Measurements from ENCODE around the gene TIAM2.

DNA sequence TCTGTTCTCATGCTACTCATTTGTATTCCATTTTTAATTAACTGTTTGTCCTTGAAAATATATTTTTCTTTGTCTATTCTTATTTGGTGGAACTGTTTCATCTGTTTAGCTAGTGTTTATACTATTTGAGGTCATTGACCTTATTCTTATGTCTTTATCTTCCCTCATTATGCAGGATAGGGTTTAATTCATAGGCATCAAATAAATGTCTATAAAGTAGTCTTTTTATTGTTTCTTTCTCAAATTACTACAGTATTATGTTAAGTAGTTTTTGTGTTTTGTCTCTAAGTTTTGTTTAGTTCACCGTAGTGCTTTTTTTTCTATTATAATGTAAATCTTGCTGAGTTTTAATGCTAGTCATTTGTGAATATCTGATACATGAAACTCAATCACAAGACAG lies 19.0 kb downstream of the TIAM2 start:
- TF ChIP-seq POLR2AphosphoS5 (IDR thresholded peaks at IDR 0.05; ENCODE audit: insufficient read depth, low read depth, low read length) (no peak), EZH2 (IDR thresholded peaks at IDR 0.05; ENCODE audit: borderline replicate concordance, low read depth, low read length, severe bottlenecking) (no peak), POLR2A (IDR thresholded peaks at IDR 0.05; ENCODE audit: low read depth, low read length) (no peak)

Data from endothelial cell of umbilical vein (primary cell).